ENCODE measurements around the gene EDN1.

EDN1 gene

GRCh38 chr6:12333128-12333527, 43.0 kb downstream of the EDN1 start:
- Histone ChIP-seq H3K9me3 (ENCODE audit: insufficient read depth, low read length) (no peaks in the 10 kb centered on the region), H3K79me2 (ENCODE audit: insufficient read depth, low read length) (no peaks in the 10 kb centered on the region), H2AFZ (ENCODE audit: low read depth, low read length, severe bottlenecking) (no peak overlapping the region), H3F3A (ENCODE audit: insufficient read depth) (no peaks in the 10 kb centered on the region), H3K36me3 (ENCODE audit: low read length) (no peaks in the 10 kb centered on the region), H3K27ac (ENCODE audit: low read depth, low read length) (no peak overlapping the region), H3K9ac (ENCODE audit: low read length) (no peak overlapping the region), H3K27me3 (ENCODE audit: low read length) (no peaks in the 10 kb centered on the region), H3K9me2 (replicated peaks; ENCODE audit: insufficient read depth, low read length) (no peaks in the 10 kb centered on the region), H3K4me3 (ENCODE audit: insufficient read depth, low read length, poor library complexity, severe bottlenecking) (no peak overlapping the region), H3K4me2 (ENCODE audit: low read depth, low read length, poor library complexity, severe bottlenecking) (no peak overlapping the region), H4K20me1 (ENCODE audit: low read depth, low read length) (no peaks in the 10 kb centered on the region)
- no peak for TF ChIP-seq CTCF (IDR thresholded peaks at IDR 0.05; ENCODE audit: insufficient read depth, low read length, poor library complexity, severe bottlenecking)
- TF ChIP-seq EZH2phosphoT487 (conservative IDR thresholded peaks at IDR 0.05; ENCODE audit: low read length) = no peak

- H3K9me3 ChIP-seq (ENCODE audit: insufficient read depth, low read length) = no peaks in the 10 kb centered on the region
- H3K79me2 ChIP-seq (ENCODE audit: insufficient read depth, low read length) = no peaks in the 10 kb centered on the region
- no peaks in the 10 kb centered on the region for H3K27me3 ChIP-seq (ENCODE audit: low read length)
- TF ChIP-seq EZH2phosphoT487 (conservative IDR thresholded peaks at IDR 0.05; ENCODE audit: low read length) (no peak), CTCF (IDR thresholded peaks at IDR 0.05; ENCODE audit: insufficient read depth, low read length, poor library complexity, severe bottlenecking) (no peak)
- H3K36me3 ChIP-seq (ENCODE audit: low read length) = no peaks in the 10 kb centered on the region
- no peaks in the 10 kb centered on the region for H3F3A ChIP-seq (ENCODE audit: insufficient read depth)
- H2AFZ ChIP-seq (ENCODE audit: low read depth, low read length, severe bottlenecking) = no peak overlapping the region
- H3K4me2 ChIP-seq (ENCODE audit: low read depth, low read length, poor library complexity, severe bottlenecking) = no peak overlapping the region
- no peaks in the 10 kb centered on the region for H3K9me2 ChIP-seq (replicated peaks; ENCODE audit: insufficient read depth, low read length)
- H4K20me1 ChIP-seq (ENCODE audit: low read depth, low read length) = no peaks in the 10 kb centered on the region
- no peak overlapping the region for H3K4me3 ChIP-seq (ENCODE audit: insufficient read depth, low read length, poor library complexity, severe bottlenecking)
- no peak overlapping the region for H3K9ac ChIP-seq (ENCODE audit: low read length)
- H3K27ac ChIP-seq (ENCODE audit: low read depth, low read length) = no peak overlapping the region
These were observed 44.5 kb downstream of the EDN1 start for GRCh38 chr6:12334526-12335130.

GRCh38 chr6:12335131-12335527, 45.0 kb downstream of the EDN1 start:
- Histone ChIP-seq H3K27me3 (ENCODE audit: low read length) (no peaks in the 10 kb centered on the region), H3K27ac (ENCODE audit: low read depth, low read length) (no peak overlapping the region), H3F3A (ENCODE audit: insufficient read depth) (no peaks in the 10 kb centered on the region), H3K36me3 (ENCODE audit: low read length) (no peaks in the 10 kb centered on the region), H3K4me2 (ENCODE audit: low read depth, low read length, poor library complexity, severe bottlenecking) (no peak overlapping the region), H3K4me3 (ENCODE audit: insufficient read depth, low read length, poor library complexity, severe bottlenecking) (no peak overlapping the region), H3K9me3 (ENCODE audit: insufficient read depth, low read length) (no peaks in the 10 kb centered on the region), H3K9ac (ENCODE audit: low read length) (no peak overlapping the region), H2AFZ (ENCODE audit: low read depth, low read length, severe bottlenecking) (no peak overlapping the region), H3K9me2 (replicated peaks; ENCODE audit: insufficient read depth, low read length) (no peaks in the 10 kb centered on the region), H3K79me2 (ENCODE audit: insufficient read depth, low read length) (no peaks in the 10 kb centered on the region), H4K20me1 (ENCODE audit: low read depth, low read length) (no peaks in the 10 kb centered on the region)
- TF ChIP-seq CTCF (IDR thresholded peaks at IDR 0.05; ENCODE audit: insufficient read depth, low read length, poor library complexity, severe bottlenecking) (no peak), EZH2phosphoT487 (conservative IDR thresholded peaks at IDR 0.05; ENCODE audit: low read length) (no peak)

All from SU-DHL-6 (cell line).